ENCODE measurements around the gene BMP4. TPM values are rescaled to one million over a fixed set of nuclear protein-coding genes. Genes with fewer than 3 reads are reported as not detected.

Gene BMP4
- total RNA-seq, 4 donors from 2014 or later, result 1.5 to 24.8 (median 6.9) TPM

- no peak for TF ChIP-seq POLR2A (IDR thresholded peaks at IDR 0.05)
- TF ChIP-seq CTCF (IDR thresholded peaks at IDR 0.05), result no peak
- peaks cover 0 to 15% (median 5%) of the 10 kb centered on the region in 3 donors for H3K4me1 ChIP-seq
- intact Hi-C loops (cut with DNase I), result no loop called here
- H3K27me3 ChIP-seq, result peaks cover 0 to 62% (median 2%) of the 10 kb centered on the region in 4 donors
- H3K36me3 ChIP-seq, result no peaks in the 10 kb centered on the region
- no peaks in the 10 kb centered on the region for H3K9me3 ChIP-seq
- no peak overlapping the region for H3K4me3 ChIP-seq
- 58 to 71% methylated on average over 3 to 4 of the region's 4 CpGs for WGBS, 2 donors
- no peak for DNase-seq
- no peak overlapping the region for H3K27ac ChIP-seq
These were observed 7.6 kb upstream of the BMP4 start for GRCh38 chr14:53964249-53964648.

GRCh38 chr14:53963320-53964227 is 6.9 kb upstream of the BMP4 start:
- H3K4me1 ChIP-seq, result peaks cover 0 to 15% (median 5%) of the 10 kb centered on the region in 3 donors
- peaks cover 0 to 69% (median 2%) of the 10 kb centered on the region in 4 donors for H3K27me3 ChIP-seq
- no peak for DNase-seq
- H3K36me3 ChIP-seq, result no peaks in the 10 kb centered on the region
- H3K9me3 ChIP-seq, result no peaks in the 10 kb centered on the region
- H3K27ac ChIP-seq, result no peak overlapping the region
- TF ChIP-seq CTCF (IDR thresholded peaks at IDR 0.05), result peak in 5 of 6 experiments; percentile 44 to 71 (median 51)
- no peak for TF ChIP-seq POLR2A (IDR thresholded peaks at IDR 0.05)
- intact Hi-C loops (cut with DNase I), result no loop called here
- 9 to 21% methylated on average over 26 to 41 of the region's 55 CpGs for WGBS, 2 donors
- peak overlapping the region; percentile 9 to 64 (median 36) for H3K4me3 ChIP-seq

GRCh38 chr14:53962953-53963319 is 6.3 kb upstream of the BMP4 start:
- Histone ChIP-seq H3K36me3 (no peaks in the 10 kb centered on the region), H3K4me1 (peaks cover 0 to 15% (median 5%) of the 10 kb centered on the region in 3 donors), H3K27me3 (peaks cover 0 to 75% (median 2%) of the 10 kb centered on the region in 4 donors), H3K27ac (no peak overlapping the region), H3K9me3 (no peaks in the 10 kb centered on the region), H3K4me3 (peak overlapping the region in 2 of 4 donors; percentile 42 to 64)
- DNase-seq, result no peak
- TF ChIP-seq CTCF (IDR thresholded peaks at IDR 0.05) (no peak), POLR2A (IDR thresholded peaks at IDR 0.05) (no peak)
- intact Hi-C loops (cut with DNase I), result no loop called here
- 61 to 82% methylated on average over 5 to 6 of the region's 6 CpGs for WGBS, 2 donors

GRCh38 chr14:53958628-53959027 is 2.0 kb upstream of the BMP4 start:
- Histone ChIP-seq H3K4me3 (no peak overlapping the region), H3K4me1 (peaks cover 16 to 49% (median 22%) of the 10 kb centered on the region in 3 donors), H3K36me3 (no peaks in the 10 kb centered on the region), H3K9me3 (no peaks in the 10 kb centered on the region), H3K27me3 (peaks cover 0 to 80% (median 2%) of the 10 kb centered on the region in 4 donors), H3K27ac (no peak overlapping the region)
- DNase-seq, result no peak
- intact Hi-C loops (cut with DNase I), result no loop called here
- TF ChIP-seq CTCF (IDR thresholded peaks at IDR 0.05) (no peak), POLR2A (IDR thresholded peaks at IDR 0.05) (no peak)
- 77 to 85% methylated on average over 2 of the region's 2 CpGs for WGBS, 2 donors

GRCh38 chr14:53957739-53958138 is 1.1 kb upstream of the BMP4 start:
- Histone ChIP-seq H3K27ac (no peak overlapping the region), H3K27me3 (peaks cover 0 to 80% (median 2%) of the 10 kb centered on the region in 4 donors), H3K9me3 (no peaks in the 10 kb centered on the region), H3K36me3 (no peaks in the 10 kb centered on the region), H3K4me1 (peaks cover 19 to 49% (median 22%) of the 10 kb centered on the region in 3 donors), H3K4me3 (no peak overlapping the region)
- intact Hi-C loops (cut with DNase I), result no loop called here
- no peak for DNase-seq
- no peak for TF ChIP-seq POLR2A (IDR thresholded peaks at IDR 0.05)
- no peak for TF ChIP-seq CTCF (IDR thresholded peaks at IDR 0.05)

Measured in esophagus squamous epithelium (tissue), 5 donors.